Stimulated activated CD8-positive, alpha-beta memory T cell treated with anti-CD3 and anti-CD28 coated beads, Interleukin-4, amount 100 ng/mL, for 4 hours (primary cell): ENCODE results near the gene ACRV1.
"Not testable (repeated sequence)": the region's sequence is repeated elsewhere in the genome, so short reads cannot be mapped to it uniquely, and the experiment has no call there.

Source experiments
- DNase-seq, 2 donors: peaks; one replicate each; pipeline ENCODE4 v3.0.0-alpha.2; 2020; ENCODE audit warnings: low read depth in 2 of 2, low spot score in 1 of 2

Gene ACRV1, protein sequence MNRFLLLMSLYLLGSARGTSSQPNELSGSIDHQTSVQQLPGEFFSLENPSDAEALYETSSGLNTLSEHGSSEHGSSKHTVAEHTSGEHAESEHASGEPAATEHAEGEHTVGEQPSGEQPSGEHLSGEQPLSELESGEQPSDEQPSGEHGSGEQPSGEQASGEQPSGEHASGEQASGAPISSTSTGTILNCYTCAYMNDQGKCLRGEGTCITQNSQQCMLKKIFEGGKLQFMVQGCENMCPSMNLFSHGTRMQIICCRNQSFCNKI

DNA sequence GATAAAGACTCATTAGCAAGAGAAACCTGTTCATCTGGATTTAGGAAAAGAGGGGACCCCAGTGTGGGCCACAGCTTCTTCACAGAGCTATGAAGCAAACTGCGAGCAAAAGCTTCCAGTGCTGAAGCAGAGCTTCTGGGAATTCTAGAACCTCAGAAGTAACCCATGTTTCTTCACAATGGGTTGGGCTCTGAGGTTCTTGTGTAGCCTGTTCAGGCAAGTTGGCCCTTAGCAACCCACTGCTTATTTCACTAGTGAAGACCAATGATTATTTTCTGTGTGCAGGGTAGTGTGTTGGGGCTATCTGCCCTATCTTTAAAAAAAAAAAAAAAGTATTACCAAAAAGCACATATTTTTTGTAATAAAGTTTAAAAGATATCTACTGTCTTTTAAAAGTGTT, at the start of gene ACRV1:
ACRV1 (minus strand) TSS at position 101 of the 400 bp plus-strand sequence; CDS start at position 34, 67 bp downstream.
- no peak for DNase-seq

GRCh38 chr11:125728969-125729368, 48.3 kb upstream of the ACRV1 start:
- no peak for DNase-seq

DNA sequence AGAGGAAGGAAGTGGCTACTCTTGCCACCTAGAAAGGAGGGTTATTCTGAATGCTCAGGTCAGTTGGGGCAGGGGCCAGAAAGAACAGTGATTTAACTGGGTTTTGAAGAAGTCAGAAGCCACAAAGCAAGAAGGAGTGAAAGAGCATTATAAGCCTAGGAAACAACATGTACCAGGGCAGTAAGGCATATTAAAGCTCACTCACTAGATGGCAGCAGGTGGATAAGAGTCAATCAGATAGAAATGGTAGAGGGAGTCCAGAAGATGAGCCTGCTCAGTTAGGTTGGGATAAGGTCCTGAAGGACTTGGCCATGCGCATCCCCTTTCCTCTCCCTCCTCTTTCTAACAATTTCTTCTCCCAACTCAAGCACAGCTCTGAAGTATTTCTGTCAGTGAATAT, 43.5 kb upstream of the ACRV1 start:
- no peak for DNase-seq

GRCh38 chr11:125720781-125721180, 40.1 kb upstream of the ACRV1 start:
- no peak for DNase-seq

- not testable (repeated sequence) for DNase-seq
Measured at GRCh38 chr11:125704686-125705085, 24.0 kb upstream of the ACRV1 start.

GRCh38 chr11:125701858-125702621, 21.4 kb upstream of the ACRV1 start:
- no peak for DNase-seq

DNA sequence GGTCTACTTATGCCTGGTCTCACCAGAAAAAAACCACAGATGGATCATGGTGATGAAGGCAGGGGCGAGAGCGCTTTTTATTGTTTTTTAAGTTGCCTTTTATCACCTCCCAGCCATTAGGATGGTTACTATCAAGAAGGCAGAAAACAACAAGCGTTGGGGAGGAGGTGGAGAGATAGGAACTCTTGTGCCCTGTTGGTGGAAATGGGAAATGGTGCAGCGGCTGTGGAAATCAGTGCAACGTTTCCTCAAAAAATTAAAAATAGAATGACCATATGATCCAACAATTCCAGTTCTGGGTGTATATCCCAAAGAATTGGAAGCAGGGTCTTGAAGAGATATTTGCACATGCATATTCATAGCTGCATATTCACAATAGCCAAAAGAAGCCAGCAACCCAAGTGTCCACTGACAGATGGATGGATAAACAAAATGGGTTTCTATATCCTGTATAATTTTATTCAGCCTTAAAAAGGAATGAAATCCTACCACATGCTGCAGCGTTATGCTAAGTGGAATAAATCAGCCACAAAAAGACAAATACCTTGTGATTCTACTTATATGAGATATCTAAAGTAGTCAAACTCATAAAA, 20.5 kb upstream of the ACRV1 start:
- DNase-seq: no peak

DNA sequence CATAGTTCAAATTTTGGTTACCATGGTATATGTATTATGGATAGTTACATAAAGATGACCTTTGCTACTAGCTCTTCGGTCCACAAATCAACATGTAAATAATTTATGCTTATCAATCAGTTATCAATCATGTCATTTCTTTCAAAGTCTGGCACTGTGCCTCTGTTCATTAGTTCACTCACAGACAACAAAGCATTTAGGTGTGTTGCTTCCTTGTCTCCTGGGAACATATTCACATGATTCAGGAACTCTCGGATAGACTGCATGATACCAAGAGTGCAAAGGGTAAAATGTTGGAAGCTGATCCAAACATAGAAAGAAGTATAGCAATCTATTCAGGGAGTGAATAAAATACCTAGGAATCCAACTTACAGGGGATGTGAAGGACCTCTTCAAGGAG, 14.3 kb upstream of the ACRV1 start:
- DNase-seq: no peak

DNA sequence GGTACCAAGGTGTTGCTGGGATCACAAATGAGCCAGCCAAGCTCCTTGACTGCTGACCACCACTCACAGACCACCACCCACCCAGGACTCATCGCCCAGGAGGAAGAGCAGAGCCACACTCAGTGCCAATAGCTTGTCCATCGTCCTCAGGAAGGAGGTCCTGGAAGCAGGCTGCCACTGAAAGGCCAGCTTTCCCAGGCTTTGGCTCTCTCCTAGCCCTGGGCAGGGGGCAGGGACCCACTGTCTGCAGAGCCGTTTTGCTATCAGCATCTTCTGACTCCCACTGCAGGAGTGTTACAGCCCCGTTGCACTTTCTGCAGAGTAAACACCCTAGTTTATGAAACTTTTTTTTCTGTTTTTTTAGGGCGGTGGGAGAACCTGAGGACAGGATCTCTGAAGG, 12.2 kb upstream of the ACRV1 start:
- no peak for DNase-seq

DNA sequence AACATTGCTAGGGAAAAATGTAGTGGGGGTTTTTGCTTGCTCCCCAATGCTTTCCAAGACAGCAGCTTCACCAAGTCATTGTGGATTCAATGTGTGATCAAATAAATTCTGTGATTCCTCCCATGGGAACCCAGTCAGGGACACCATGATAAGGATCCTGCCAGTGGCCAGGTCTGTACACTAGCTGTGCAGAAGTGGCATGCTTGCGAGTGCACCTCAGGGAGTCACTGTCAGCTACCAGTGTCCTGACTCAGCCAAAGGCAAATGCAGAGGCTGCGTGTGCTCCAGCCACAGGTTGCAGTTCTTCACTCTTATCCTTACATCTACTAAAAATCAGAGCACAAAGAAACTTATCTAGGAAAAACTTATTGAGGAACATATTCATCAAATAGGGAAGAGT, 9.4 kb upstream of the ACRV1 start:
- no peak for DNase-seq

DNA sequence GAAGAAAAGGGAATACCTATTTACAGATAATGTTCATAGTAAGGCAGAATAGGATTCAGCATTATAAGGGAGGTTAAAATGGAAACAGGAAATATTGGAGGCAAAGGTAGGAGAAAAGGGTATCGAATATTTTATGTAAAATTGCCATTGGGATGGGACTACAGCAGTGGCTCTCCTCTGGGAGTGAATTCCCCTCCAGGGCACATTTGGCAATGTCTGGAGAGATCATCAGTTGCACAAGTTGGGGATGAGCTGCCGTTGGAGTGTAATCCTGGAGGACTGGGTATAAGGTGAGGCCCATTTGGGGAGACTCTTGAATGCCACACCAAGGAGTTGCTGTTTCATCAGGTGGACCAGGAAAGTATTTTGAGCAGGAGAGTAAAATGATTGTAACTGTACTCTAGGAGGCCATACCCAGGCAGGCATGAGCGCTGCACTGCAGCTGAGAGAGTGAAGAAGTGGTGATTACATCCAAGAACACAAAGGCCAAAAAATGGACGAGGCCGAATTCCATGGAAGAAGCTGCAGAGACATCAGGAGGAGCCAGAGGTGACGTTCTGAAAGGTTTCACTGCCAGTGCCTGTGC, 8.7 kb upstream of the ACRV1 start:
- DNase-seq: no peak

GRCh38 chr11:125688632-125689031, 8.0 kb upstream of the ACRV1 start:
- no peak for DNase-seq

DNA sequence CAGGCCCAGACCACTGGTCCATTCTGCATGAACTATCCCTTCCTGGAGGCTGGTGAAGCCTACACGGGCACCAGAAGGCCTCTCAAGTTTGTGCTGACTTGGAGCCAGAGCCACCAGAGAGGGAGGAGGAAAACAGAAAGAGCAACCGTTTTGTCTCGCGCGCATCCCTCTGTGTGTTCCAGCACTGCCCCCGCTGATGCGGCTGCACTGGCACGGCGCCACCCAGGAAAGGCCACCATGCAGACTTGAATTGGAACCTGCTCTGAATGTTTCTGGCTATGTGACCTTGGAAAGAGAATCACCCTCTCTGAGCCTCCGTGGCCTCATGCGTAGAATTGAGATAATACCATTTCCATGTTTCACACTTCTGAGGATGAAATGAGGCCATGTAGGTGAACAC, 7.4 kb upstream of the ACRV1 start:
- DNase-seq: no peak

DNA sequence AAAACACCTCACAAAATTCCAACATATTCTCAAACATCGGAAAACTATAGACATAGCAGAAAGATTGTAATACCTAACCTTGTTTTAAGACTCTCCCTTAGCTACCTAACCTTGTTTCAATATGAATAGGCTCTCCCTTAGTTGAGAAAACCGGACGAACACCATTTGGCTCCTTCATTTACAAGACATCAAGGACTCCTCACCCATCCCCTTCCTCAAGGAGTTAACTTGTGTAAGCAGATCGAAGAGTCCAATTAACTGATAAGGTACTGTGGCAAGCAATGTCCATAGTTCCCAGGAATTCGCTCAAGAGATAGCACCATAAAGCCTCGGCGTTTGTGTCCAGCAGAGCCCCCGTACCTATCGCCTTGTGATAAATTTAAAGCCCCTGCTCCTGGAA, 4.6 kb upstream of the ACRV1 start:
- DNase-seq: no peak

GRCh38 chr11:125679837-125680236, 810 bp downstream of the ACRV1 start:
- DNase-seq: no peak

DNA sequence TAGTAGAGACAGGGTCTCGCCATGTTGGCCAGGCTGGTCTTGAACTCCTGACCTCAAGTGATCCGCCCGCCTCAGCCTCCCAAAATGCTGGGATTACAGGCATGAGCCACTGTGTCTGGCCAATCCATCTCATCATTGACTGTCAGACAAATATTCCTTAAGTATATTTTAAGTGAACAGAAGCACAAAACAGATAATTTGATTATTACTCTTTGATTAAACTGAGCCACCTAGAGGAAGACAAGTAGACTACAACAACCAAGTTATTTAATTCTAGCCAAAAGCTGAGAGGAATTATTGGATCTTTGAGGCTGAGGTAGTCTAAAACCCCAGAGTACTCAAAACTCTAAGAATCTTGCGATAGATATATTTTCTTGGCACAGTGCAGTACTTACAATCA, 1.2 kb downstream of the ACRV1 start:
- DNase-seq: no peak

- no peak for DNase-seq
Measured at GRCh38 chr11:125675196-125675595, 5.5 kb downstream of the ACRV1 start.

- DNase-seq: no peak
Measured at GRCh38 chr11:125674210-125674609, 6.4 kb downstream of the ACRV1 start.

GRCh38 chr11:125671561-125671960, 9.1 kb downstream of the ACRV1 start:
- DNase-seq: no peak

- no peak for DNase-seq
Measured at GRCh38 chr11:125670172-125670571, 10.5 kb downstream of the ACRV1 start.

DNA sequence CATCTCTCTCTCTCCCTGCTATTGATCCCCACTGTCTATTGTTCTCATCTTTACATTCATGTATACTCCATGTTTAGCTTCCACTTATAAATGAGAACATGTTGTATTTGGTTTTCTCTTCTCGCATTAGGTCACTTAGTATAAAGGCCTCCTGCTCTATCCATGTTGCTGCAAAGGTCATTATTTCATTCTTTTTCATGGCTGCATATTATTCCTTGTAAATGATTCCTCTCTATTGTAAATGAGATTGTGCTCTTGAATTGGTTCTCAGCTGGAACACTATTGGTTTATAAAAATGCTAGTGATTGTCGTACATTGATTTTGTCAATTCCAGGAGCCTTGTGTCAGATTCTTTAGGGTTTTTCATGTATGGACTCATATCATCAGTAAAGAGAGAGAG, 13.5 kb downstream of the ACRV1 start:
- no peak for DNase-seq

DNA sequence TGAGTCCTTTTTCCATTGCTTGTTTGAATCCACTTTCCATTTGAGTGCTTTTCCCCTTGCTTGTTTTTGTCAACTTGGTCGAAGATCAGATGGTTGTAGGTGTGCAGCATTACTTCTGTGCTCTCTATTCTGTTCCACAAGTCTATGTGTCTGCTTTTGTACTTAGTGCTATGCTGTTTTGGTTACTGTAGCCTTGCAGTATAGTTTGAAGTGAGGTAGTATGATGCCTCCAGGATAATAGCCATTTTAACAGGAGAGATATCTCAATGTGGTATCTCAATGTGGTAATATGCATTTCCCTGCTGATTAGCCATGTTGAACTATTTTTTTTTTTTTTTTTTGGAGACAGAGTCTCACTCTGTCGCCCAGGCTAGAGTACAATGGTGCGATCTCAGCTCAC, 16.7 kb downstream of the ACRV1 start:
- no peak for DNase-seq
